ENCODE results near the gene ITIH3. TPM values are rescaled to one million over a fixed set of nuclear protein-coding genes. Genes with fewer than 3 reads are reported as not detected.

The ITIH3 gene
- total and polyA plus RNA-seq, 4 donors = 507 to 1,326 (median 909) TPM

DNA sequence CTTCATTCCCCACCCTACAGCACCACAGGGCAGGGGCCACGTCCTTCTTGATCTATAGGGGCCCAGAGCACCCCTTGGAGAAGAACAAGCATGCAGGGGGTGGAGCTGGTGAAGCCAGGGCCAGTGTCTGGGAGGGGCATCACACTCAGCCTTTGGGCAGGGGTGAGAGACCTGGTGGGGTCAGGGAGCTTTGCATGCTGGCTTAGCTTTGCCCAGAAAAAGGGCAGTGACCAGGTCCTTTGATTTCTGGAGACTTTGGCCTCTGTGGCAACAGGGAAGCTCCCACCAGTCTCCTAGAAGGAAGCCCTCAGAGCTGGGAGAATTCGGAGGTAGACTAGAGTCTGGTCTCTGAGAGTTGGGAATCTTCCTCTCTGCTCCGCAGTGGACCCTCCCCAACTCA lies 34.9 kb downstream of the ITIH3 start:
- Histone ChIP-seq H3K4me1 (ENCODE audit: control insufficient read depth in 4 of 4, insufficient read depth in 4 of 4, low read length in 3 of 4) (peaks cover 6 to 71% (median 51%) of the 10 kb centered on the region in 4 donors), H3K27ac (ENCODE audit: low read depth in 1 of 2, low read length in 2 of 2) (peak overlapping the region; percentile 96 to 99), H3K9me3 (ENCODE audit: control insufficient read depth in 4 of 4, low read length in 3 of 4) (no peaks in the 10 kb centered on the region), H3K27me3 (ENCODE audit: control insufficient read depth in 4 of 4, insufficient read depth in 4 of 4, low read length in 3 of 4) (no peaks in the 10 kb centered on the region), H3K36me3 (ENCODE audit: control insufficient read depth in 4 of 4, insufficient read depth in 3 of 4, low read depth in 1 of 4, low read length in 3 of 4) (peaks cover 7 to 31% (median 23%) of the 10 kb centered on the region in 4 donors), H3K9ac (ENCODE audit: low read depth in 1 of 2, low read length in 2 of 2) (peak overlapping the region; percentile 97 to 99), H3K4me3 (ENCODE audit: low read depth in 1 of 3, low read length in 3 of 3) (peak overlapping the region; percentile 62 to 94 (median 93))
- 43% methylated on average over 3 of the region's 3 CpGs for WGBS
- DNase-seq (ENCODE audit: low spot score) = peak; percentile 45
- peak; percentile 25 for TF ChIP-seq NR2F2 (IDR thresholded peaks at IDR 0.05)
- peak; percentile 79 to 80 for TF ChIP-seq HNF4A (conservative IDR thresholded peaks at IDR 0.05)
- no peak for TF ChIP-seq YY1 (IDR thresholded peaks at IDR 0.05)
- peak in 1 of 2 donors; percentile 23 for TF ChIP-seq EGR1 (IDR thresholded peaks at IDR 0.05; ENCODE audit: low read depth in 2 of 2)
- no peak for TF ChIP-seq RAD21 (IDR thresholded peaks at IDR 0.05)
- TF ChIP-seq MAX (IDR thresholded peaks at IDR 0.05) = no peak
- peak; percentile 45 for TF ChIP-seq HNF4G (IDR thresholded peaks at IDR 0.05)
- peak; percentile 70 for TF ChIP-seq SP1 (IDR thresholded peaks at IDR 0.05)
- TF ChIP-seq RXRA (IDR thresholded peaks at IDR 0.05) = peak; percentile 86 to 90
- TF ChIP-seq GABPA (IDR thresholded peaks at IDR 0.05 in 1 of 2, conservative IDR thresholded peaks at IDR 0.05 in 1 of 2) = no peak
- TF ChIP-seq FOXA2 (IDR thresholded peaks at IDR 0.05) = peak; percentile 24
- no peak for TF ChIP-seq FOXA1 (IDR thresholded peaks at IDR 0.05)
- TF ChIP-seq TAF1 (conservative IDR thresholded peaks at IDR 0.05) = peak; percentile 54
- TF ChIP-seq JUND (IDR thresholded peaks at IDR 0.05) = peak in 1 of 2 donors; percentile 28
- TF ChIP-seq, protein P1, sequence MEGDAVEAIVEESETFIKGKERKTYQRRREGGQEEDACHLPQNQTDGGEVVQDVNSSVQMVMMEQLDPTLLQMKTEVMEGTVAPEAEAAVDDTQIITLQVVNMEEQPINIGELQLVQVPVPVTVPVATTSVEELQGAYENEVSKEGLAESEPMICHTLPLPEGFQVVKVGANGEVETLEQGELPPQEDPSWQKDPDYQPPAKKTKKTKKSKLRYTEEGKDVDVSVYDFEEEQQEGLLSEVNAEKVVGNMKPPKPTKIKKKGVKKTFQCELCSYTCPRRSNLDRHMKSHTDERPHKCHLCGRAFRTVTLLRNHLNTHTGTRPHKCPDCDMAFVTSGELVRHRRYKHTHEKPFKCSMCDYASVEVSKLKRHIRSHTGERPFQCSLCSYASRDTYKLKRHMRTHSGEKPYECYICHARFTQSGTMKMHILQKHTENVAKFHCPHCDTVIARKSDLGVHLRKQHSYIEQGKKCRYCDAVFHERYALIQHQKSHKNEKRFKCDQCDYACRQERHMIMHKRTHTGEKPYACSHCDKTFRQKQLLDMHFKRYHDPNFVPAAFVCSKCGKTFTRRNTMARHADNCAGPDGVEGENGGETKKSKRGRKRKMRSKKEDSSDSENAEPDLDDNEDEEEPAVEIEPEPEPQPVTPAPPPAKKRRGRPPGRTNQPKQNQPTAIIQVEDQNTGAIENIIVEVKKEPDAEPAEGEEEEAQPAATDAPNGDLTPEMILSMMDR (IDR thresholded peaks at IDR 0.05; ENCODE audit: low read depth, low read length, missing input control) = no peak
- TF ChIP-seq, protein P2, sequence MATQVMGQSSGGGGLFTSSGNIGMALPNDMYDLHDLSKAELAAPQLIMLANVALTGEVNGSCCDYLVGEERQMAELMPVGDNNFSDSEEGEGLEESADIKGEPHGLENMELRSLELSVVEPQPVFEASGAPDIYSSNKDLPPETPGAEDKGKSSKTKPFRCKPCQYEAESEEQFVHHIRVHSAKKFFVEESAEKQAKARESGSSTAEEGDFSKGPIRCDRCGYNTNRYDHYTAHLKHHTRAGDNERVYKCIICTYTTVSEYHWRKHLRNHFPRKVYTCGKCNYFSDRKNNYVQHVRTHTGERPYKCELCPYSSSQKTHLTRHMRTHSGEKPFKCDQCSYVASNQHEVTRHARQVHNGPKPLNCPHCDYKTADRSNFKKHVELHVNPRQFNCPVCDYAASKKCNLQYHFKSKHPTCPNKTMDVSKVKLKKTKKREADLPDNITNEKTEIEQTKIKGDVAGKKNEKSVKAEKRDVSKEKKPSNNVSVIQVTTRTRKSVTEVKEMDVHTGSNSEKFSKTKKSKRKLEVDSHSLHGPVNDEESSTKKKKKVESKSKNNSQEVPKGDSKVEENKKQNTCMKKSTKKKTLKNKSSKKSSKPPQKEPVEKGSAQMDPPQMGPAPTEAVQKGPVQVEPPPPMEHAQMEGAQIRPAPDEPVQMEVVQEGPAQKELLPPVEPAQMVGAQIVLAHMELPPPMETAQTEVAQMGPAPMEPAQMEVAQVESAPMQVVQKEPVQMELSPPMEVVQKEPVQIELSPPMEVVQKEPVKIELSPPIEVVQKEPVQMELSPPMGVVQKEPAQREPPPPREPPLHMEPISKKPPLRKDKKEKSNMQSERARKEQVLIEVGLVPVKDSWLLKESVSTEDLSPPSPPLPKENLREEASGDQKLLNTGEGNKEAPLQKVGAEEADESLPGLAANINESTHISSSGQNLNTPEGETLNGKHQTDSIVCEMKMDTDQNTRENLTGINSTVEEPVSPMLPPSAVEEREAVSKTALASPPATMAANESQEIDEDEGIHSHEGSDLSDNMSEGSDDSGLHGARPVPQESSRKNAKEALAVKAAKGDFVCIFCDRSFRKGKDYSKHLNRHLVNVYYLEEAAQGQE (IDR thresholded peaks at IDR 0.05) = peak; percentile 55
- TF ChIP-seq, protein P3, sequence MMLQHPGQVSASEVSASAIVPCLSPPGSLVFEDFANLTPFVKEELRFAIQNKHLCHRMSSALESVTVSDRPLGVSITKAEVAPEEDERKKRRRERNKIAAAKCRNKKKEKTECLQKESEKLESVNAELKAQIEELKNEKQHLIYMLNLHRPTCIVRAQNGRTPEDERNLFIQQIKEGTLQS (IDR thresholded peaks at IDR 0.05) = no peak
- no peak for TF ChIP-seq ZBTB33 (IDR thresholded peaks at IDR 0.05)
